ENCODE data around the gene EPS15. TPM values are rescaled to one million over a fixed set of nuclear protein-coding genes. Genes with fewer than 3 reads are reported as not detected.
A peak's percentile ranks its signal among the peaks of the same experiment; 100 is the strongest.
"Not testable (repeated sequence)": the region's sequence is repeated elsewhere in the genome, so short reads cannot be mapped to it uniquely, and the experiment has no call there.

EPS15 gene
- total RNA-seq, 8 experiments from 2014 or later: 35.2 to 230 (median 119) TPM

DNA sequence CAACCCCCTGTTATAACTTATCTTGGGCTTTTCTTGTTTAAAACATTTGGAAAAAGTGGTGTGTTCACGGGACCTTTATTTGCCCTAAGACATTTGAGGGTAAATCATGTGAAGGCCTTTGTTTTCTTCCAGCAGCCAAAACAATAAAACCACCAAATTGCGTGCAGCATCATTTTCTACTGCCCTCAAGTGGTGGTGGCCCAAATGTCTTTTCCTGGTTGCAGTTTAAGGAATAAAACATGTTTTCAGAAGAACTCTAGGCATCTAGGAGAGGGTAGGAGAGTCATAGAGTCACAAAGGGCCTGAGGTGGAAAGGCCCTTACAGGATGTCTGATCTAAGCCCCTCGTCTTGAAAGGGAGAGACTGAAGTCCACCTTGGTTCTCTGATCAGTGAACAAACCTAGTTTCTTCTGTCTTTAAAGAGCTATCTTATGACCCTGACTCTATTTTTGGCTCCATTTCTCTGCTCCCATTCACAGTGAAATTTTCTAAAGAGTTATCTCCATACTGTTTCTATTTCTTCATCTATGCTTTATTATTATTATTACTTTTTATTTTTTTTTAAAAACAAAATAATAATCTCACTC is 16.0 kb upstream of the EPS15 start:
- in situ Hi-C loops (cut with MboI; ENCODE audit: low pct_unique_long_range_greater_than_20kb in 2 of 9, low sequenced_read_pairs in 9 of 9, unreplicated experiment in 9 of 9): loop anchor here in 1 of 9 experiments (25.0 kb wide), 1 partner anchor 198 kb away; the partner anchor contains the start of gene TTC39A
- Histone ChIP-seq H3K4me3 (no peak overlapping the region), H3K27ac (no peak overlapping the region), H3K4me1 (replicated peaks in 1 of 2) (peaks cover 0 to 2% of the 10 kb centered on the region in 2 donors)
- WGBS, 10 experiments: 0 to 40% (median 20%) methylated on average over 1 to 3 of the region's 3 CpGs
- peak in 7 of 8 experiments; percentile 27 to 82 (median 43) for ATAC-seq (replicated peaks in 6 of 8)

DNA sequence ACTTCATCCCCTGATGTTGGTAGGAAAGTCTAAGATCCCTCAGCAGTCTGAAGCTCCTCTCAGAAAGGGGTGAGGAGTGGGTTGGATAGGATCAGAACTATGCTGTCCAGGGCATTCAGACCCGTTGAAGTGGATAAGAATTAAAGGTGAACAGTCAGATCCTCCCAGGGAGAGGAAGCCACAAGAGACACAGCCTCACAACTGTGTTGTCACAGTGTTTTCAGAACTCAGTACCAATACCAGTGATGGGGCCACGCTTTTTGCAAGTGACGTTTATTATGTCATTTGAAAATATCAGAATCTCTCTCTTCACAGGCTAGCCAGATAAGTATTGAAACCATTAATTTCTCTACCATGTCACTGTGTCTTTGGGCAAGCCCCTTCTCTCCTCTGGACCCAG is 15.4 kb upstream of the EPS15 start:
- H3K27ac ChIP-seq: no peak overlapping the region
- peaks cover 0 to 2% of the 10 kb centered on the region in 2 donors for H3K4me1 ChIP-seq (replicated peaks in 1 of 2)
- 13 to 77% (median 65%) methylated on average over 1 to 3 of the region's 3 CpGs; no CpG with 5 or more reads in 2 of the 10 experiments for WGBS, 10 experiments
- in situ Hi-C loops (cut with MboI; ENCODE audit: low pct_unique_long_range_greater_than_20kb in 2 of 9, low sequenced_read_pairs in 9 of 9, unreplicated experiment in 9 of 9): loop anchor here in 1 of 9 experiments (25.0 kb wide), 1 partner anchor 197 kb away; the partner anchor contains the start of gene TTC39A
- ATAC-seq (replicated peaks in 6 of 8): no peak
- no peak overlapping the region for H3K4me3 ChIP-seq

DNA sequence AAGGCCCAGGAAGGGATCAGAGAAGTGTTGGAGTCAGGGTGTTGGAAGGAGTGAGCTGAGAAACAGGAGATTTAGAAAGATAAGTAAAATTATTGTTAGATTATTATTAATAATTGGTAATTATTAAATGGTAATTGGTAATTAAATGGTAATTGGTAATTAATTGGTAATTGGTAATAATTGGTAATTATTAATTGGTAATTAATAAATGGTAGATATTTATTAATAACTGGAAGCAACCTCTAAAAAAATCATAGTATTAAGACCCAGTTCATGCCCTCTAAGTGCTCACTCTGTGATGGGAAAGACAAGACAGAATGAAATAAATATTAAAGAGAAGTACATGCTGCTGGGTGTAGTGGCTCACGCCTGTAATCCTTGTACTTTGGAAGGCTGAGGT is 13.8 kb upstream of the EPS15 start:
- WGBS, 10 experiments: 60 to 100% (median 83%) methylated on average over 1 of the region's 1 CpG; no CpG with 5 or more reads in 3 of the 10 experiments
- H3K27ac ChIP-seq: no peak overlapping the region
- no peak overlapping the region for H3K4me3 ChIP-seq
- peaks cover 0 to 2% of the 10 kb centered on the region in 2 donors for H3K4me1 ChIP-seq (replicated peaks in 1 of 2)
- ATAC-seq (replicated peaks in 6 of 8): no peak
- in situ Hi-C loops (cut with MboI; ENCODE audit: low pct_unique_long_range_greater_than_20kb in 2 of 9, low sequenced_read_pairs in 9 of 9, unreplicated experiment in 9 of 9): loop anchor here in 1 of 9 experiments (25.0 kb wide), 1 partner anchor 196 kb away; the partner anchor contains the start of gene TTC39A

DNA sequence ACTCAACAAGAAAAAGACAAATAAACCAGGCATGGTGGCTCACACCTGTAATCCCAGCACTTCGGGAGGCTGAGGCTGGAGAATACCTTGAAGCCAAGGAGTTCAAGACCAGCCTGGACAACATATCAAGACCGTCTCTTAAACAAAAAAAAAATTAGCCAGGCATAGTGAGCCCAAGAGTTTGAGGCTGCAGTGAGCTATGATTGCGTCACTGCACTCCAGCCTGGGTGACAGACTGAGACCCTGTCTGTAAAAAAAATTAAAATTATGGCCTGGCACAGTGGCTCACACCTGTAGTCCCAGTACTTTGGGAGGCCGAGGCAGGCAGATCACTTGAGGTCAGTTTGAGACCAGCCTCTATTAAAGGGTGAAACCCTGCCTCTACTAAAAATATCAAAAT is 11.4 kb upstream of the EPS15 start:
- not testable (repeated sequence) for ATAC-seq (replicated peaks in 6 of 8); H3K4me3 ChIP-seq; H3K4me1 ChIP-seq (replicated peaks in 1 of 2); H3K27ac ChIP-seq
- 57 to 100% (median 86%) methylated on average over 1 to 4 of the region's 4 CpGs; no CpG with 5 or more reads in 1 of the 10 experiments for WGBS, 10 experiments
- in situ Hi-C loops (cut with MboI; ENCODE audit: low pct_unique_long_range_greater_than_20kb in 2 of 9, low sequenced_read_pairs in 9 of 9, unreplicated experiment in 9 of 9): loop anchor here in 1 of 9 experiments (25.0 kb wide), 1 partner anchor 193 kb away; the partner anchor contains the start of gene TTC39A

DNA sequence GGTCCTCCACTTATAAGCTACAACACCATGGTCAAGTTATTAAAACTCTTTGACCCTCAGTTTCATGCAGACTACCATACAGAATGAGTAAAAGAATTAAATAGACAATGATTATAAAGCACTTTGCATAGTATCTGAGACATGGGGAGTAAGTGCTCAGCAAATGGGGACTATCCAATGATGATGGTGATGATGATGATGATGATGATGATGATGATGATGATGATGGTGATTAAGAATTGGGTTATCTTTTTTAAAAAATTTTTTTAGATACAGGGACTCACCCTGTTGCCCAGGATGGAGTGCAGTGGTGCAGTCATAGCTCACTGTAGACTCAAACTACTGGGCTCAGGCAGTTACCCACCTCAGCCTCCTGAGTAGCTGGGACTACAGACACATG is 8.1 kb upstream of the EPS15 start:
- H3K4me1 ChIP-seq (replicated peaks in 1 of 2): peaks cover 0 to 2% of the 10 kb centered on the region in 2 donors
- no peak overlapping the region for H3K27ac ChIP-seq
- no peak overlapping the region for H3K4me3 ChIP-seq
- in situ Hi-C loops (cut with MboI; ENCODE audit: low pct_unique_long_range_greater_than_20kb in 2 of 9, low sequenced_read_pairs in 9 of 9, unreplicated experiment in 9 of 9): loop anchor here in 1 of 9 experiments (25.0 kb wide), 1 partner anchor 190 kb away; the partner anchor contains the start of gene TTC39A
- ATAC-seq (replicated peaks in 6 of 8): no peak

DNA sequence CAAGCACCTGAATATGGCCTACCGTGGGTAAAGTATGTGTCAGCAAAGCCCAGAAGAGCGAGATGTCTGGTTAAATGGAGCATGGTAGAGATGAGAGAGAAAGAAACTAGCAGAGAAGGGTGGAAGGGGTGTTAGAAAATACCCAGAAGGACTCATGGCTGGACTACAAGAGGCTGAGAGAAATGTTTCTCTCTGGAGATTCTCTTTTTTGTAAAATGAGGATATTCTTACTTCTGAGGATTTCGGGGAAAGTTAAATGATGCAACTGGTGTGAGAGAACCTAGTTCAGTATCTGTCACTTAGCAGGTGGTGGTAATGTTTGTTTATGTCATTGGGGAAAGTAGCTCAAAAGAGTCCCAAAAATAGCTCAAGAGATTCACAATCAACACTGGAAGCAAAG is 7.2 kb upstream of the EPS15 start:
- in situ Hi-C loops (cut with MboI; ENCODE audit: low pct_unique_long_range_greater_than_20kb in 2 of 9, low sequenced_read_pairs in 9 of 9, unreplicated experiment in 9 of 9): loop anchor here in 1 of 9 experiments (25.0 kb wide), 1 partner anchor 189 kb away; the partner anchor contains the start of gene TTC39A
- H3K4me1 ChIP-seq (replicated peaks in 1 of 2): peaks cover 0 to 2% of the 10 kb centered on the region in 2 donors
- ATAC-seq (replicated peaks in 6 of 8): no peak
- H3K4me3 ChIP-seq: no peak overlapping the region
- no peak overlapping the region for H3K27ac ChIP-seq
- 73 to 100% (median 85%) methylated on average over 1 to 3 of the region's 3 CpGs for WGBS, 10 experiments

DNA sequence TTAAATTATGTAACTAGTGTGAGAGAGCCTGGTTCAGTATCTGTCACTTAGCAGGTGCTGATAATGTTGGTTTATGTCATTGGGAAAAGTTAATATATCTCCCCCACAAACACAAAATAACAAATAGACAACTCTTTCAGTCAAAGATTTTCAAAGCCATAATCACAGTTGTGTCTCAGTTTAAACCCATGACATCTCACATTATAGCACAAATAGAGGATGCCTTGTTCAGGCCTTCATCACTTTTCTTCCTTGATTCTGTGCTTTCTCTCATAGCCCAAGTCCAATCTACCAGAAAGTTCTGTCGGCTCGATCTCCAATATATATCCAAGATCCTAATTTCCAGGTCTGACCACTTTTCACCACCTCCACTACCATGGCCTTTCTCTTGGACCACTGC is 6.2 kb upstream of the EPS15 start:
- no peak for ATAC-seq (replicated peaks in 6 of 8)

DNA sequence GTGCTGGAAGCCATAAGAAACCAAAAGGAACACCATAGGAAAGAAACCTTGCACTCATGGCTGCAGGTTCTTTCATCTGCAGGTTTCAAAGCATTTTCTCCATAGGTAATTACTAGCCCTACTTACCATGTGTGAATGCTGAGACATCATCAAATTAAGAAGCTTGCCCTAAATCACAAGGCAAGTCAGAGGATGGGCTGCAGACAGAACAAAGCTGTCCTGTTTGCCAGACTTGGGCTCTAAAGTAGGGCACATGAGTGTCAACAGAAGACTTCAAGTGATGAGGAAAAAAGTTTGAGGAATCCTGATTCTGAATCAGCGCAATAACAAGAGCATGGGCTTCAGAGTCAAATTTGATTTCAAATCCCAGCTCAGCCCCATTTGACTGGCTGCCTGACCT is 5.8 kb upstream of the EPS15 start:
- in situ Hi-C loops (cut with MboI; ENCODE audit: low pct_unique_long_range_greater_than_20kb in 2 of 9, low sequenced_read_pairs in 9 of 9, unreplicated experiment in 9 of 9): loop anchor here in 1 of 9 experiments (25.0 kb wide), 1 partner anchor 188 kb away; the partner anchor contains the start of gene TTC39A
- Histone ChIP-seq H3K4me3 (no peak overlapping the region), H3K4me1 (replicated peaks in 1 of 2) (peaks cover 0 to 2% of the 10 kb centered on the region in 2 donors), H3K27ac (no peak overlapping the region)
- WGBS, 10 experiments: 80 to 100% (median 100%) methylated on average over 1 of the region's 1 CpG; no CpG with 5 or more reads in 4 of the 10 experiments
- no peak for ATAC-seq (replicated peaks in 6 of 8)

More for the DNA sequence above, 6.2 kb upstream of the EPS15 start:
- WGBS, 10 experiments: 53 to 100% (median 94%) methylated on average over 2 of the region's 2 CpGs; no CpG with 5 or more reads in 1 of the 10 experiments
- H3K27ac ChIP-seq: no peak overlapping the region
- in situ Hi-C loops (cut with MboI; ENCODE audit: low pct_unique_long_range_greater_than_20kb in 2 of 9, low sequenced_read_pairs in 9 of 9, unreplicated experiment in 9 of 9): loop anchor here in 1 of 9 experiments (25.0 kb wide), 1 partner anchor 188 kb away; the partner anchor contains the start of gene TTC39A
- H3K4me3 ChIP-seq: no peak overlapping the region
- H3K4me1 ChIP-seq (replicated peaks in 1 of 2): peaks cover 0 to 2% of the 10 kb centered on the region in 2 donors

DNA sequence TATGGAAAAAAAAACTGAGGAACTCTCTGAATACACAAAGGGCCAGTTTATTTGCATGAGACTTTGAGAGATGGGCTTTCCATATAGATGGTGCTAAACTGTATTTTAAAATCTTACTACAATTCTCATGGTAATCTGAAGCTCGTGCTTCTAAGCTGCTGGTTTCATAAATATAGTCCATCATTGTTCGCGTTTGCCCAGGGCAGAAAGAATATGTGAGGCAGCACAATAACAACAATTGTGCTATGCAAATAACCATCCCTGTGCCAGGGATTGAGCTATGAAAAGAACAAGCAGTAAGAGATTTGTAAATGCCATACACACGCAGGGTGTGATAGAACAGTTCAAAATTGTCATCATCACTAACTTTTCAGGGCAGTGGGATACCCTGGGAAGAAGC is 4.9 kb upstream of the EPS15 start:
- WGBS, 10 experiments: 34 to 92% (median 59%) methylated on average over 1 to 4 of the region's 4 CpGs
- peaks cover 0 to 2% of the 10 kb centered on the region in 2 donors for H3K4me1 ChIP-seq (replicated peaks in 1 of 2)
- H3K27ac ChIP-seq: no peak overlapping the region
- in situ Hi-C loops (cut with MboI; ENCODE audit: low pct_unique_long_range_greater_than_20kb in 2 of 9, low sequenced_read_pairs in 9 of 9, unreplicated experiment in 9 of 9): no loop called here
- H3K4me3 ChIP-seq: no peak overlapping the region
- ATAC-seq (replicated peaks in 6 of 8): peak in 4 of 8 experiments; percentile 9 to 50 (median 42)

DNA sequence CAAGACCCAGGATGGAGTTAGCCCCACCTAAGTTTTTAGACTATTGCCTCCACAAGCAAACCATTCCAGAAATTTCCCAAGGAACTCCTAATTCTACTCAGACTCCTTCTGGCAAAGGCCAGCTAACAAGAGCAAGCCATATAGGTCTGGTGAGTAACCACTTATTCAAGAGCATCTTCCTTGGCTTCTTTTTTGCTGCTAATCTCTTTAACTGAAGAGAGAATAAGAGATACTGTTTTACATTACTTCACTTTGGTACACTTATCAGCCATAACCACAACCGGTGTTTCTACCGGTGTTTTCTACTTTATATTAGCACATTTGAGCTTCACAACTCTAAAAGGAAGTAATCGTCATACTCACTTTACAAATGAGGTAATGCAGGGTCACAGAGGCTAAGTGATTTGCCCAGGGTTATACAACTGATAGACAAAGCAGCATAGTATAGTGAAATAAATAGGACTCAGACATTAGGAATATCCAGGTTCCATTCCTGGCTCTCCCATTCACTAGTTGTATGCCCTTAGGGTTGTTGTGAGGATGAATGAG is 1.7 kb upstream of the EPS15 start:
- in situ Hi-C loops (cut with MboI; ENCODE audit: low pct_unique_long_range_greater_than_20kb in 2 of 9, low sequenced_read_pairs in 9 of 9, unreplicated experiment in 9 of 9): no loop called here
- H3K4me3 ChIP-seq: no peak overlapping the region
- 50 to 100% (median 80%) methylated on average over 1 to 3 of the region's 3 CpGs for WGBS, 10 experiments
- peaks cover 9 to 11% of the 10 kb centered on the region in 2 donors for H3K4me1 ChIP-seq (replicated peaks in 1 of 2)
- H3K27ac ChIP-seq: no peak overlapping the region
- no peak for ATAC-seq (replicated peaks in 6 of 8)

DNA sequence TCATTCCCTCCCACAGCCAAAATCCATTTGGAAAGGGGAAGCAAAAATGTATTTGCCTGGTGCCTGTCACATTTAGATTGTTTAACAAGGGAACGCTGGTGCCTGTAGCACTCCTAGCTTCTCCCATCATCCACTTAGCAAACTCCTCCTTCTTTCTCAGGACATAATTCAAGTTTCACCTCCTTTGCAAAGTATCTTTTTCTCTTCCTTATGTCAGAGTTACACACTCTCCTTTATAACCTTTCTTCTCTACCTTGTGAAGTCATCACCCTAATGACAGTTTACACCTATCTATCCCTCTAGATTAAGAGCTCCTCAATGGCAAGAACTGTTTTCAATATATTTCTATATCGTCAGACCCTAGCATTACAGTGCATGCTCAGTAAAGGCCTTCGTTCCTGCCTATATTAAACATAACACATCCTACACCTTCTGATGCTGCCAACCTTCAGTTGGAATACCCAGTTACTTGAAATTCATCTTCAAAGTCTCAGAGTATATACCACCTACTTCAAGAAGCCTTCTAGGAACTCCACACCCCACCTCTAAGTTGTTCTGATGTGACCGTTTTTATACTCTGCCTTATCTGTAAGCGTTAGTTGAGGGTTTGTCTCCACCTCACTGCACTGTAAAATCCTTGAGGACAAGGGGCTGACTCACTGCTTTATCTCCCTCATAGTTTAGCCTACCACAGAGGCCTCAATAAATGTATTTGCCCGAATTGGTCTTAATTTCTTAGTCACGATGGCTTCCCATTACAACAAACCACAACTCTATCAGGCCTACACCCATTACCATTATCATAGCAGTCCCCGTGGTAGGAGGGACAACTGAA is 1.0 kb upstream of the EPS15 start:
- in situ Hi-C loops (cut with MboI; ENCODE audit: low pct_unique_long_range_greater_than_20kb in 2 of 9, low sequenced_read_pairs in 9 of 9, unreplicated experiment in 9 of 9): no loop called here
- Histone ChIP-seq H3K27ac (no peak overlapping the region), H3K4me1 (replicated peaks in 1 of 2) (peaks cover 9 to 11% of the 10 kb centered on the region in 2 donors), H3K4me3 (no peak overlapping the region)
- WGBS, 10 experiments: 42 to 100% (median 84%) methylated on average over 1 to 8 of the region's 8 CpGs
- peak in 2 of 8 experiments; percentile 24 to 42 for ATAC-seq (replicated peaks in 6 of 8)

DNA sequence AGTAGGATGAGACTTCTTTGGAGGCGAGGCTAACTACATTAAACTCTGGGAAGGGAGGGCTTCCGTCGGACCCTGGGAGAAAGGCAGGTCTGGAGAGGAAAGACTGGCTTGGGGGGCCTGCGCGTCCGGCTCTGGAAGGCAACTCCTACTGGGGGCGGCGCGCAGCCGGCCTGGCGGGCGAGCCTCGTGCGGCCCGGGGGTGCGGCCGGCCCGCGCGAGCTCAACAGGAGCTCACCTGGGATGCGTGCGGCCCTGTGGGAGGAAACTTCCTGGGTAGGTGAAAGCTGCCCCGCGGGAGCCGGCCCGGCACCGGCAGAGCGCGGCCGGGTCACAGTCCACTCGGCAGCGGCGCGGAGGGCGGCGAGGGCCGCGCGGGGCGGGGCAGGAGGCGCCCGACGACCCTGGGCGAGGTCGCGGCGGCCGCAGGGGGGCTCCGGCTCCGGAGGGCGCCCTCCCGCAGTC is 449 bp downstream of the EPS15 start:
- Histone ChIP-seq H3K27ac (peak overlapping the region in 1 of 2 donors; percentile 70), H3K4me3 (peak overlapping the region; percentile 73 to 98 (median 91)), H3K4me1 (replicated peaks in 1 of 2) (peaks cover 9 to 11% of the 10 kb centered on the region in 2 donors)
- peak; percentile 33 to 80 (median 72) for ATAC-seq (replicated peaks in 6 of 8)
- WGBS, 10 experiments: 0 to 3% (median 1%) methylated on average over 1 to 9 of the region's 52 CpGs; no CpG with 5 or more reads in 6 of the 10 experiments
- in situ Hi-C loops (cut with MboI; ENCODE audit: low pct_unique_long_range_greater_than_20kb in 2 of 9, low sequenced_read_pairs in 9 of 9, unreplicated experiment in 9 of 9): no loop called here

Data from motor neuron (in vitro differentiated cells).